ENCODE measurements around the gene DOCK1.
"Not testable (repeated sequence)": the region's sequence is repeated elsewhere in the genome, so short reads cannot be mapped to it uniquely, and the experiment has no call there.

The DOCK1 gene

GRCh38 chr10:126892226-126893175 lies 12.7 kb upstream of the DOCK1 start:
- in situ Hi-C loops (cut with MboI; ENCODE audit: low pct_unique_long_range_greater_than_20kb, low sequenced_read_pairs, unreplicated experiment), result no loop called here
- no peak for DNase-seq (ENCODE audit: low spot score)
- TF ChIP-seq CTCF (IDR thresholded peaks at IDR 0.05; ENCODE audit: extremely low read depth, insufficient read depth, missing control alignments), result no peak

GRCh38 chr10:126893206-126893605 lies 12.0 kb upstream of the DOCK1 start:
- no peak for TF ChIP-seq CTCF (IDR thresholded peaks at IDR 0.05; ENCODE audit: extremely low read depth, insufficient read depth, missing control alignments)
- no peak for DNase-seq (ENCODE audit: low spot score)
- in situ Hi-C loops (cut with MboI; ENCODE audit: low pct_unique_long_range_greater_than_20kb, low sequenced_read_pairs, unreplicated experiment), result no loop called here

- DNase-seq (ENCODE audit: low spot score), result no peak
- in situ Hi-C loops (cut with MboI; ENCODE audit: low pct_unique_long_range_greater_than_20kb, low sequenced_read_pairs, unreplicated experiment), result no loop called here
- no peak for TF ChIP-seq CTCF (IDR thresholded peaks at IDR 0.05; ENCODE audit: extremely low read depth, insufficient read depth, missing control alignments)
These were observed 11.4 kb upstream of the DOCK1 start for GRCh38 chr10:126893841-126894240.

- TF ChIP-seq CTCF (IDR thresholded peaks at IDR 0.05; ENCODE audit: extremely low read depth, insufficient read depth, missing control alignments), result no peak
- in situ Hi-C loops (cut with MboI; ENCODE audit: low pct_unique_long_range_greater_than_20kb, low sequenced_read_pairs, unreplicated experiment), result no loop called here
- no peak for DNase-seq (ENCODE audit: low spot score)
These were observed 9.9 kb upstream of the DOCK1 start for GRCh38 chr10:126895214-126895781.

- no peak for DNase-seq (ENCODE audit: low spot score)
- in situ Hi-C loops (cut with MboI; ENCODE audit: low pct_unique_long_range_greater_than_20kb, low sequenced_read_pairs, unreplicated experiment), result no loop called here
- no peak for TF ChIP-seq CTCF (IDR thresholded peaks at IDR 0.05; ENCODE audit: extremely low read depth, insufficient read depth, missing control alignments)
These were observed 6.8 kb upstream of the DOCK1 start for GRCh38 chr10:126898460-126898859.

GRCh38 chr10:126899529-126899928 lies 5.7 kb upstream of the DOCK1 start:
- in situ Hi-C loops (cut with MboI; ENCODE audit: low pct_unique_long_range_greater_than_20kb, low sequenced_read_pairs, unreplicated experiment); DNase-seq (ENCODE audit: low spot score): not testable (repeated sequence)

GRCh38 chr10:126902157-126902556 lies 3.1 kb upstream of the DOCK1 start:
- TF ChIP-seq CTCF (IDR thresholded peaks at IDR 0.05; ENCODE audit: extremely low read depth, insufficient read depth, missing control alignments), result no peak
- no peak for DNase-seq (ENCODE audit: low spot score)
- in situ Hi-C loops (cut with MboI; ENCODE audit: low pct_unique_long_range_greater_than_20kb, low sequenced_read_pairs, unreplicated experiment), result no loop called here
